Large intestine (tissue), 3 donors: Measurements from ENCODE around the gene CEMIP. TPM values are rescaled to one million over a fixed set of nuclear protein-coding genes. Genes with fewer than 3 reads are reported as not detected.
"Not testable (repeated sequence)": the region's sequence is repeated elsewhere in the genome, so short reads cannot be mapped to it uniquely, and the experiment has no call there.

ENCODE experiments used
- DNase-seq, 2 donors: peaks; one replicate each; pipeline versions ENCODE4 v3.0.0 to v3.0.0-alpha.2; 2013
- H3K27ac ChIP-seq: one replicate; pipeline ENCODE4 v1.5.1; 2013; ENCODE audit warnings: low read length
- H3K27me3 ChIP-seq: 2 replicates; pipeline ENCODE4 v1.6.1; 2013; ENCODE audit warnings: low read length; ENCODE audit not compliant: control insufficient read depth, insufficient read depth
- H3K36me3 ChIP-seq: 2 replicates; pipeline ENCODE4 v1.6.1; 2013; ENCODE audit warnings: low read length; ENCODE audit not compliant: control insufficient read depth, insufficient read depth
- H3K4me1 ChIP-seq: one replicate; pipeline ENCODE4 v1.6.1; 2013; ENCODE audit warnings: low read length; ENCODE audit not compliant: control insufficient read depth, insufficient read depth
- H3K4me3 ChIP-seq: one replicate; pipeline ENCODE4 v1.5.1; 2013; ENCODE audit warnings: low read length
- H3K9me3 ChIP-seq: one replicate; pipeline ENCODE4 v1.6.1; 2013; ENCODE audit warnings: mild to moderate bottlenecking, low read depth, low read length, moderate library complexity; ENCODE audit not compliant: control insufficient read depth
- WGBS: methylation state at CpG from one replicate; pipeline ENCODE4 v1.1.5; 2013; ENCODE audit warnings: low lambda C conversion rate; ENCODE audit not compliant: insufficient coverage; 5-methylcytosine and 5-hydroxymethylcytosine counted together
- polyA plus RNA-seq: library from polyadenylated mRNA; unstranded; fragments of 120-200 nt; gene quantifications from one replicate; pipeline ENCODE4 v1.2.1, GENCODE V29; 2013

Gene CEMIP
- polyA plus RNA-seq, 1 donor: 2.5 TPM

- no peaks in the 10 kb centered on the region for H3K9me3 ChIP-seq
- H3K4me3 ChIP-seq: no peak overlapping the region
- peaks cover 21% of the 10 kb centered on the region for H3K36me3 ChIP-seq
- no peaks in the 10 kb centered on the region for H3K27me3 ChIP-seq
- no peaks in the 10 kb centered on the region for H3K4me1 ChIP-seq
- 43% methylated on average over 2 of the region's 6 CpGs for WGBS
- no peak overlapping the region for H3K27ac ChIP-seq
- DNase-seq: no peak
Observed at GRCh38 chr15:80758130-80758745, 20.9 kb upstream of the CEMIP start.

DNA sequence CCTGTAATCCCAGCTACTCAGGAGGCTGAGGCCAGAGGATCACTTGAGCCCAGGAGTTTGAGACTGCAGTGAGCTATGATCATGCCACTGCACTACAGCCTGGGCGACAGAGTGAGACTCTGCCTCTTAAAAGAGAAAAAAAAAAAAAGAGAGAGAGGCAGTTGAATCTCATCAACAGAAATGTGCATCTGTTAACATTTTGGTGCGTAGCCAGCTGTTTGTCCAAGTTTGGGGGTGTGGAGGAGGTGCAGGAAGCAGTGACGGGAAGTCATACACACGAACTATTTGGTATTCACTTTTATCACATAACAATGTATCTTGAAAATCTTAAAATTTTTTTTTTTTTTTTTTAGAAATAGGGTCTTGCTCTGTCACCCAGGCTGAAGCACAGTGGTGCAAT, 18.2 kb upstream of the CEMIP start:
- Histone ChIP-seq H3K4me3 (no peak overlapping the region), H3K4me1 (no peaks in the 10 kb centered on the region), H3K27ac (no peak overlapping the region), H3K9me3 (no peaks in the 10 kb centered on the region), H3K36me3 (peaks cover 4% of the 10 kb centered on the region), H3K27me3 (no peaks in the 10 kb centered on the region)
- DNase-seq: no peak
- WGBS: 0% methylated on average over 1 of the region's 4 CpGs

DNA sequence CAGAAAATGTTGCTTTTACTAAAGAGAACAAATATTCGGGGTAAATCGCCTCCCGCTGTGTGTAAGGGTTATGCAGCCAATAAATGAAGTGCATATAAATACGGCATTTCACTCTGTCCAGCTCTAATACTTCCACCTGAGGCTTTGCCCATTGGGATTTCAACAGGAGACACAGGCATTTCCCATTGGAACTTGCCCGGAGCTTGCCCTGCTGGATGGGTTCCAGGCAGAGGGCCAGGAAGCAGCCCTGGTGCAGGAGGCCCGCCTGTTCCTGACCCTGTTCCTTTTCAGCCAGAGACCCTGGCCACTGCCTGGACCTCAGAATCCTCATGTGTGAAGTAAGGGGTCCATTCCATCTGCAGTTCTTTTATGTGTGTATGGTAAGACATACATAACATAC, 17.4 kb upstream of the CEMIP start:
- no CpG with 5 or more reads among the region's 6 CpGs for WGBS
- H3K9me3 ChIP-seq: no peaks in the 10 kb centered on the region

GRCh38 chr15:80763235-80763634, 15.9 kb upstream of the CEMIP start:
- not testable (repeated sequence) for H3K9me3 ChIP-seq, H3K36me3 ChIP-seq, H3K27ac ChIP-seq, H3K4me3 ChIP-seq, H3K27me3 ChIP-seq, H3K4me1 ChIP-seq, DNase-seq
- 100% methylated on average over 2 of the region's 3 CpGs for WGBS

More for the DNA sequence above, 17.4 kb upstream of the CEMIP start:
- no peak overlapping the region for H3K4me3 ChIP-seq
- H3K27me3 ChIP-seq: no peaks in the 10 kb centered on the region
- DNase-seq: no peak
- no peaks in the 10 kb centered on the region for H3K36me3 ChIP-seq
- no peak overlapping the region for H3K27ac ChIP-seq
- H3K4me1 ChIP-seq: no peaks in the 10 kb centered on the region

DNA sequence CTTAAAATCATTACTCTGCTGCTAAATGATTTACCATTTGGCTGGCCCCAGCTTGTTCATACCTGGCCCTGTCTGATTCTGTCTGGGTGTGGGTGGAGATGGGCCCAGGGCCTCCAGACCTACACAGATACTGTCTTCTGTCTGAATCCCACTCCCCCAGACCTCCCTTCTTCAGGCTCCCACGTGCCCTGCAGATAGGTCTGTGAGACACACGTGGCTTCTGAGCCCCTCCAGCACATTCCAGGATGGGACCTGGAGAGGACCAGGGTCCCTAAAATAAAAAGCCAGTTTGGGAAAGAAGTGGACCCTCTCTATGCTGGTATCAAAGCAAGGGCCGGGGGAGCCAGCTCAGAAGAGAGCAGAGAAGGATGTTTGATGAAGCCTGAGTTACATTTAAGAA, 14.6 kb upstream of the CEMIP start:
- Histone ChIP-seq H3K9me3 (no peaks in the 10 kb centered on the region), H3K27me3 (no peaks in the 10 kb centered on the region), H3K4me3 (no peak overlapping the region), H3K4me1 (no peaks in the 10 kb centered on the region), H3K27ac (no peak overlapping the region), H3K36me3 (no peaks in the 10 kb centered on the region)
- WGBS: 100% methylated on average over 1 of the region's 3 CpGs
- DNase-seq: no peak

DNA sequence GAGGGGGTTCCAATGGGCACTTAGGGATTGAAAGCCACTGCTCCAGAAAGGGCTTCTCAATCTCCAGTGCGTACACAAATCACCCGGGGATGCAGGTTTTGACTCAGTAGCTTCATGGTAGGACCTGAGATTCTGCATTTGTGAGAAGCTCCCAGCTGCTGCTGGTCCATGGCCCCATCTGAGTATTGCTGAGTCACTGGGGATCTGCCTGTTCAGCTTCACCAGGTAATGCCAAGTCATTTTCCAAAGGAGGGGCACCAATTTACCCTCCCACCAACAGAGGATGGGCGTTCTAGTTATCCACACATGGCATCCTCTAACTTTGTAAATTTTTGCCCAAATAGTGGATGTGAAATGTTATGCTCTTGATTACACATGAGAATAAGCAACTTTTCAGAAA, 12.9 kb upstream of the CEMIP start:
- no peak overlapping the region for H3K4me3 ChIP-seq
- no peaks in the 10 kb centered on the region for H3K9me3 ChIP-seq
- no peaks in the 10 kb centered on the region for H3K27me3 ChIP-seq
- WGBS: no CpG with 5 or more reads among the region's 3 CpGs
- no peak overlapping the region for H3K27ac ChIP-seq
- H3K4me1 ChIP-seq: no peaks in the 10 kb centered on the region
- no peaks in the 10 kb centered on the region for H3K36me3 ChIP-seq
- no peak for DNase-seq

DNA sequence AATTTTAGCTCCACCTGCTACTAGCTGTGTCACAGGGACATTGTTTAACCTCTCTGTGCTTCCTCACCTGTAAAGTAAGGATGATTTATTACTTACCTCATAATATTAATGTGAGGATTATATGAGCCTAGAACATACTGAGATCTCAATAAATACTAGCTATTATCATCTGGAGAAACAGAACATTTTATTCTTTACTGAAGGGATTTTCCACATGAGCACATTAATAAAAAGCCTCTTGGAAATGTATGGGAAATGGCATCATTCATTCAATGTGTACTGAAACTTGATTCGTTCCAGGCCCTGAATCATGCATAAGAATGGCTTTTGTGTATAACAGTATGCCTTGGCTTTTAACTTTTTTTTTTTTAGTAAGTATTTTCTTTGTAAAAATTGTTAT, 11.0 kb upstream of the CEMIP start:
- no peak for DNase-seq
- Histone ChIP-seq H3K27me3 (no peaks in the 10 kb centered on the region), H3K36me3 (no peaks in the 10 kb centered on the region), H3K27ac (no peak overlapping the region), H3K9me3 (no peaks in the 10 kb centered on the region), H3K4me1 (no peaks in the 10 kb centered on the region), H3K4me3 (no peak overlapping the region)
- WGBS: no CpG with 5 or more reads among the region's 1 CpG

DNA sequence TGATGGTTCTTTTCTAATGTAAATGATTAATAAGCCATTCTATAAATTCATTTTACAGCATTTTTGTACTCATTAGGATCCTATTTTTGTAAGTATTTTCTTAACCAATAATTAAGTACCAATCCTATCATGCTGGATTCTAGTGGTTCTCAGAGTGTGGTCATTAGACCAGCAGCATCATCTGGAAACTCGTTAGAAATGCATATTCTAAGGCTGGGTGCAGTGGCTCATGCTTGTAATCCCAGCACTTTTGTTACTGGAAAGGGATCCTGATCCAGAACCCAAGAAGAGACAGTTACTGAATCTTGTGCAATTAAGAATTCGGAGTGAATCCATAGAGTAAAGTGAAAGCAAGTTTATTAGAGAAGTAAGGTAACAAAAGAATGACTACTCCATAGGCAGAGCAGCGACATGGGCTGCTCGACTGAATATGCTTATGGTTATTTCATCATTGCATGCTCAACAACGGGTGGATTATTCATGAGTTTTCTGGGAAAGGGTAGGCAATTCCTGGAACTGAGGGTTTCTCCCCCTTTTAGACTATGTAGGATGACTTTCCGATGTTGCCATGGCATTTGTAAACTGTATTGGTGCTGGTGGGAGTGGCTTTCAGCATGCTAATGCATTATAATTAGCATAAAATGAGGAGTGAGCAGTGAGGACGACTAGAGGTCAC, 9.9 kb upstream of the CEMIP start:
- H3K4me3 ChIP-seq: no peak overlapping the region
- H3K36me3 ChIP-seq: no peaks in the 10 kb centered on the region
- DNase-seq: no peak
- H3K4me1 ChIP-seq: no peaks in the 10 kb centered on the region
- H3K27me3 ChIP-seq: no peaks in the 10 kb centered on the region
- no peaks in the 10 kb centered on the region for H3K9me3 ChIP-seq
- no peak overlapping the region for H3K27ac ChIP-seq
- 100% methylated on average over 1 of the region's 7 CpGs for WGBS

DNA sequence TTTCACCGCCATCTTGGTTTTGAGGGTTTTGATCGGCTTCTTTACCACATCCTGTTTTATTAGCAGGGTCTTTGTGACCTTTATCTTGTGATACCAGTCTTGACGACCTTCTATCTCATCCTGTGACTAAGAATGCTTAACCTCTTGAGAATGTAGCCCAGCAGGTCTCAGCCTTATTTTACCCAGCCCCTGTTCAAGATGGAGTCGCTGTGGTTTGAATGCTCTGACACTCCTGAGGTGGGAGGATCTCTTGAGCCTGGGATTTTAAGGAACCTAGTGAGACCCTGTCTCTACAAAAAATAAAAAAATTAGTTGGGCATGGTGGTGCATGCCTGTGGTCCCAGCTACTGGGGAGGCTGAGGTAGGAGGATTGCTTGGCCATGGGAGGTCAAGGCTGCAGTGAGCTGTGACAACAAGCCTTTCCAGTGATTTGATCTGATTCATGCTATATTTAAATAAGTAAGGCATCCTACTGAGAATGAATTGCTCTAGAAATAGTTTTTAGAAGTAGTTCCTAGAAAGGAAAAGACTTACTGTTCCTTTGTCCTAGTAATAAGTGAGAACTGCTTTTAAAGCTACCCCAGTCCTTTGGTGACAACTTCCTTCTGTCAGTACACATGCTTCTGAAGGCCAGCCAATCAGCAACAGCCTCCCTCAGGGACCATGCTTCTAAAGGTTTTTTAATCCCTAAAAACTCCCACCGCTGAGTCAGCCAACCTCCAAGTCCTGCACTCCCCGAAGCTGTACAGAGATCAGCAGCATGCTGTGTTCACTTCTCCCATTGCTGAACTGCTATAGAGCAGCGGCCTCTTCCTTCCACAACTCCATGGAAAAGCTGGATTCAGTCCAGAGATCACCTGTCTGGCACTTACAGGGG, 9.1 kb upstream of the CEMIP start:
- H3K9me3 ChIP-seq: no peaks in the 10 kb centered on the region
- DNase-seq: no peak
- no peaks in the 10 kb centered on the region for H3K27me3 ChIP-seq
- H3K4me3 ChIP-seq: no peak overlapping the region
- no peaks in the 10 kb centered on the region for H3K4me1 ChIP-seq
- H3K36me3 ChIP-seq: no peaks in the 10 kb centered on the region
- no CpG with 5 or more reads among the region's 7 CpGs for WGBS
- H3K27ac ChIP-seq: no peak overlapping the region

DNA sequence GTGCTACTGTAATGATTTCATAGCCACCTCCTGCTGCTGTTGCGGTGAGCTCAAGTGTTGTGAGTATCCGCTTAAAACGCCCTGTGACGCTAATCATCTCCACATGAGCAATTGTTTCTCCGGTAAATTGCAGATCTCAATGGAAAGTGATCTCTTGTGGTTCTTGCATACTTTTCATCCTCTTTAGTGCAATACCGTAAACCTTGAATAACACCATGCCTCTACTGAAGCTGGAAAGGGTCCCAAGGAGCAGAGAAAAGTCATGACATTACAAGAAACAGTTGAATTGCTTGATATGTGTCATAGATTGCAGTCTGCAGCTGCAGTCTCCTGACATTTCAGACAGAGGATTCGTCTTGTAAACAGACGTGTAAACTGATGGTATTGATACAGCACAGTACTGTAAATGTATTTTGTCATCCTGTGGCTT, 6.0 kb upstream of the CEMIP start:
- Histone ChIP-seq H3K4me1 (no peaks in the 10 kb centered on the region), H3K36me3 (no peaks in the 10 kb centered on the region), H3K27me3 (peaks cover 9% of the 10 kb centered on the region), H3K27ac (no peak overlapping the region), H3K4me3 (no peak overlapping the region), H3K9me3 (no peaks in the 10 kb centered on the region)
- WGBS: 89% methylated on average over 6 of the region's 8 CpGs
- no peak for DNase-seq
